HG03139 (cell line): ENCODE data around the gene ERCC5.
A peak's percentile ranks its signal among the peaks of the same experiment; 100 is the strongest.

ENCODE experiments used
- ATAC-seq: cut with Tn5 transposase; IDR thresholded peaks from one replicate; pipeline ENCODE4 v1.9.1; 2021; ENCODE audit not compliant: unreplicated experiment

The ERCC5 gene

DNA sequence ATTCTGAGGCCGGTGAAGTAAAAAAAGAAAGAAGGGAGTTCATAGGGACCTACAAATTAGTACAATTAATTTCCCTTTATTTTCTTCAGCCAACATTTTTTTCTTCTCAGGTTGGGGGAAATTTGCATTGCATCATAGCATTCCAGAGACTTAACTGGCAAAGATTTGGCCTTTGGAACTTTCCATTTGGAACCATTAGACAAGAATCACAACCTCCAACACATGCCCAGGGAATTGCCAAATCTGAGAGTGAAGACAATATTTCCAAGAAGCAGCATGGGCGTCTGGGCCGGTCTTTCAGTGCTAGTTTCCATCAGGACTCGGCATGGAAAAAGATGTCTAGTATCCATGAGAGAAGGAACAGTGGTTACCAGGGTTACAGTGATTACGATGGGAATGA lies 6.4 kb upstream of the ERCC5 start:
- ATAC-seq = no peak

DNA sequence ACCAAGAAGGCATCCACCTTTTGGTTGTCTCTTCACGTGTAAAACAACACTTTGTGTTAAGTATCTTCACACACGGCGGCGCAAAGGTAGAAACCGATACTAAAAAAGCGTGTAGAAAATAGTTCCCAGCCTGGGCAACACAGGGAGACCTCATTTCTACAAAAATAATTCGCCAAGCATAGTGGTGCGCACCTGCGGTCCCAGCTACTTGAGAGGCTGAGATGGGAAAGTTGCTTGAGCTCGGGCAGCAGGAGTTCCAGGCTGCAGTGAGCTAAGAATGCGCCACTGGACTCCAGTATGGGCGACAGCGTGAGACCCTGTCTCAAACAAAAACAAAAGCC lies 573 bp upstream of the ERCC5 start:
- ATAC-seq = peak; percentile 10

DNA sequence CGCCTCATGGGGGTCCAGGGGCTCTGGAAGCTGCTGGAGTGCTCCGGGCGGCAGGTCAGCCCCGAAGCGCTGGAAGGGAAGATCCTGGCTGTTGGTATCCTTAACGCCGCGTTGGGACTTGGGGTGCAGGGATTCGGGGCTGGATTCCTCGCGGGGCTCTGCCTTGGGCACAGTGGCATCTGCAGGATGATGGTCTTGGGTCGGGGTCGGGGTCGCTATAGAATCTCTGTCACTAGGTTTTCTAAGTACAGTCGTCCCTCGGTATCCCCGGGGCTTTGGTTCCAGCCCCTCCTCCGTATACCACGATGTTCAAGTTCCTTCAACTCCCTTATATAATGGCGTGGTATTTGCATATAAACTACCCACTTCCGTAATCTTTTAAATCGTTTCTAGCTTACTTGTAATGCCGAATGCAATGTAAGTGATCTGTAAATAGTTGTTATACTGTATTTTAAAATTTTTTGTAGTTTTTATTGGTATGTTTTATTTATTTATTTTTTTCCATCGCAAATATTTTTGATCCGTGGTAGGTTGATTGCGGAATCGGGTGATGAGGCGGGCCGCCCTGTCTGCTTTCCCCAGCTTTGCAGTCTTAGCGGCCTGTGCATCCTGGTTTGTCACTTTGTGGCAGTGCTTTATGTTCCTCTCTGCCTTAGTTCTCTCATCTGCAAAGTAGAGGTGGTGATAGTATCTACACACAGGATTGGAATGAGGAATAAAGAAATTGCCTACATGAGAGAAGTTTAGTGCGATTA lies 606 bp downstream of the ERCC5 start:
- peak; percentile 34 for ATAC-seq

DNA sequence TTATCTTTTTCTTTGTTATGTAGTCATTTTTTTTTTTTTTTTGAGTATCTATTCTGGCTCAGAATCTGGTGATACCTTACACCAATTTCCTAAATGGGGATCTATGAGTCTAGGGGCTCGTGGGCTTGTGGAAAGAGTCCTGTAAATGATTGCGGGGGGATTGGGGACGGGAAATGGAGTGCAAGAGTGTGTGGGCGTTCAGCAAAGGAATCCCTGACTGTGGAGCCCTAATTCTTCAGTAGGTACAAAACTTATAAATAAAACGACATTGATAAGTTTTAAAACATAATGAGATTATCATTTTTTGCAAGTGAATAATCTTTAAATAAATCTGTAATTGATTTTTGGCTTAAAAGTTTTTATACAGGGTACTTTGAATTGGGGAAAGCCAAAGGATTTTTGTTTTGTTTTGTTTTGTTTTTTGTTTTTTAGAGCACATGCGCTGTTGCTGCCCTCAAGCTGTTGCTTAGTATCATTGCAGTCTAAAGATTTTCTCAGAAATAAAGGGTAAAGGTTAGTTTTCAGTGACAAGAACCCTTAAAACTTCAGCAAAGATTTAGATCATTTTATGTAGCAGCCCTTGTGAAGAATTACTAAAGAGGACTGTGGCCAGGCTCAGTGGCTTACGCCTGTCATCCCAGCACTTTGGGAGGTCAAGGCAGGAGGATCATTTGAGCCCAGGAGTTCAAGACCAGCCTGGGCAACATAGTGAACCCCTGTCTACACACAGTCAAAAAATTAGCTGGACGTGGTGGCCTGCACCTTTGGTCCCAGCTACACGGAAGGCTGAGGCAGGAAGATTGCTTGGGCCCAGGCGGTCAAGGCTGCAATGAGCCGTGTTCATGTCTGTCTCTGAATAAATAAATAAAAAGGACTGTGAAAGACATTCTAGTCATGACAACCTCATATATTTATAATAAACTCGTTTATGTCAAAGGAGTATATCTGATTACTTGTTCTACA lies 1.7 kb downstream of the ERCC5 start:
- no peak for ATAC-seq

DNA sequence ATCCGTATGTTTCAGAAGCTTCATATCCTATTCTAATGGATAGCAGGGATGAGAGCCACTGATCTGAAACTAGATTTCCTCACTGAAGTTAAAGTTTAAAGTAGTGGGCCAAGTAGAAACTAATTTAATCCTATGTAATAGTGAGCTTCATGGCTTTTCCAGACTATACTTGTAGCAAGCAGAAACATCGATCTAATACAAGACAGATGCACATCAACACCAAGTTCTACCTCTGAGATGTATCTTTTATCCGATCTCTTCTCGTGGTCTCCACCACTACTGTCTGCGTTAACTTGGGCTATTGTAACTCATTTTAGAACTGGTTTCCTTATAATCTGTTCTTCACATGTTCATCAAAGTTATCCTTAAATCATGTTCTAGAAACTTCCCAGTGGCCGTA lies 3.1 kb downstream of the ERCC5 start:
- no peak for ATAC-seq

DNA sequence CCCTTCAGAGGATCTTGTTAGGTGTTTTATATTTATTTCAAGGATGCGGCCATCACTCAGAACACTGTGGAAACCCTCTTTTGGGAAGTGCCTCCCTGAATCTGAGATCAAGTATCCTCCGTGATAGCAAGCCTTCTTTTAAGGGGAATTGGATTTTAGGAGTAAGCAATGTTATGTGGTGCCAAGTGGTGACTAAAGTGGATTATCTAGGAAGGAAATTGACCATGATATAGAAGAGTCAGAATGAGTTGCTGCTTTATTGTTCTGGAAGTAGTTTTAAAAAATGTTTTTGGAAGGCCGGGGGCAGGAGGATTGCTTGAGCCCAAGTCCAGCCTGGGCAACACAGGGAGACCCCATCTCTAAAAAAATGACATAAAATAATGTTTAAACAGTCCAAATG lies 6.7 kb downstream of the ERCC5 start:
- ATAC-seq = no peak

DNA sequence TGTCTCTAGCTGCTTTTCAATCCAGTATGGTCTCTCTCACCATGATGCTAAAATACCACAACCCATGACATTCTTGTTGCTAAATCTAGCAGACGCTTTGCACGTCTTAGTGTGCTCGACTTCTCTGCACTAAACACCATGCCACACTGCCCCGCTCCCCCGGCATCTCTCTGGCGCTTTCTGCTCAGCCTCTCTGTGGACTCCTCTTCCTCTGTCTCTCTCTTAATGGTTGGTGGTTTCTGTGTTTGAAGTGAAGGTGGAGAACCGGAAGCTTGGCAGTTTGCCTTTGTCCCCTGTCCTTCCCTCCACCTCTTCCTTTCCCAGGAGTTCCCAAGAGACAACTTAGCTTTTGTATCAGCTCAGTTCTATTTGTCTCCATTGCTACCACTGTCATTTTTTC lies 8.8 kb downstream of the ERCC5 start:
- ATAC-seq = peak; percentile 84

DNA sequence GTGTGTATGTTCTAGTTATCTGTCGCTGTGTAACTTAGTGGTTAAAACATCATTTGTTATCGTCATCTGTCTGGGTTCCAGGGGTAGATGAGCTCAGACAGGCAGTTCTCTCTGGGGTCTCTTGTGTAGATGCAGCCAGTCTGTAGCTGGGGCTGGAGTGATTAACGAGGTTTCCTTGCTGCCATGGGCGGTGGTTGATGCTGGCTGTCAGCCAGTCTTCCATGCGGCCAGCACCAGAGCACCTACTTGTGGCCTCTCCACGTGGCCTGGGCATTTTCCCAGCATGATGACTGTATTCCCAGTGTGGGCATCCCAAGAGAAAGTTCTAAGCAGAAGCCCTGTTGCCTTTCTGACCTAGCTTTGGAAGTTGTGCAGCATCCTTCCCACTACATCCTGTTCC lies 10.7 kb downstream of the ERCC5 start:
- no peak for ATAC-seq

DNA sequence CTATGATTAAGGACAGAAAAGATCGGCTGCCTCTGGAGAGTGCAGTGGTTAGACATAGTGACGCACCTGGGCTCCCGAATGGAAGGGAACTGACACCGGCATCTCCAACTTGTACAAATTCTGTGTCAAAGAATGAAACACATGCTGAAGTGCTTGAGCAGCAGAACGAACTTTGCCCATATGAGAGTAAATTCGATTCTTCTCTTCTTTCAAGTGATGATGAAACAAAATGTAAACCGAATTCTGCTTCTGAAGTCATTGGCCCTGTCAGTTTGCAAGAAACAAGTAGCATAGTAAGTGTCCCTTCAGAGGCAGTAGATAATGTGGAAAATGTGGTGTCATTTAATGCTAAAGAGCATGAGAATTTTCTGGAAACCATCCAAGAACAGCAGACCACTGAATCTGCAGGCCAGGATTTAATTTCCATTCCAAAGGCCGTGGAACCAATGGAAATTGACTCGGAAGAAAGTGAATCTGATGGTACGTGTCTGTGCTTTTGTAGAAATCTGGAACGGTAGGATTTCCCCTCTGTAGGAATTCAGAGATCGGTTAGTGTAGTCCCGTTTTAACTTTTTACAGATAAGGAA lies 16.9 kb downstream of the ERCC5 start:
- no peak for ATAC-seq

DNA sequence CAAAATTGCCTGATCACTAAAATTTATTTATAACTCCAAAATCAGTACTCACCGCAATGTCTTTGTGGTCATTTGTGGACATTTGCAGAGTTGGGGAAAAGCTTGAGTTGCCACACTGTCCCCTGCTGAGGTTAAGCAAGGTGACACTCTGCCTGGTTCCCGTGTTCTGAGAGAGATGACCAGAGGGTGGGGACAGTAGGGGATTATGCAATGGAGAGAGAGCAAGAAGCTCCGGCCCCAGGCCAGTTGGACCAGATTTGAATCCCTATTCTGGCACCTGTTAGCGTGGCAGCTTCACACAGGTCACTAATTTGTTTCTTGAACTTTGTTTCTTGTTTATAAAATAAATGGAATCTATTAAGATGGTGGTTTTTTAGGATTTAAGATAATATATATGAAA lies 17.8 kb downstream of the ERCC5 start:
- no peak for ATAC-seq

DNA sequence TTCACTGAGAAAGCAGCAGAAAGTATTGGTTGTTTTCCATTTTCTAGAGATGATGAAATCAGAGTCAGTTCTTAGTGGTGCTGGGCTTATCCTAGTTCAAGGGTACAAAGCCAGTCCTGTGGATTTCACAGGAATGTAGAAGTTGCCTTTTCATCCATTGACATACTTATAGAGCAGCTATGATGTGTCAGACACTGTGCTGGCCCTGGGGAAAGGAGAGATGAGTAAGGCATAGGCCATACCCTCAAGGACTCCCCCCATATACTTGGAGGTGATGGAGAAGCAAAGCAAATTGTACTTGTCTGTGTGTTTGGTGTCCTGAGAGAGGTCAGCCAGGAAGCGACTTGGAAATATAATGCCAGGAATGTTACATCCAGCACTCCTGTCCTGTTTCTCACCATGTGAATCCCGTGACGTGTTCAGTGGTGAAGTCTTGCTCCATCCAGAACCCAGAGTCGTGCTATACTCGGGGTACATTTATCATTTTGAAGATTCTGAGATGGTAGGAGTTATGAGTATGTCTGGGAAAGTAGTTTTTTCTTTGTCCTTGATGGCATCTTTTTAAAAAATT lies 22.6 kb downstream of the ERCC5 start:
- no peak for ATAC-seq

DNA sequence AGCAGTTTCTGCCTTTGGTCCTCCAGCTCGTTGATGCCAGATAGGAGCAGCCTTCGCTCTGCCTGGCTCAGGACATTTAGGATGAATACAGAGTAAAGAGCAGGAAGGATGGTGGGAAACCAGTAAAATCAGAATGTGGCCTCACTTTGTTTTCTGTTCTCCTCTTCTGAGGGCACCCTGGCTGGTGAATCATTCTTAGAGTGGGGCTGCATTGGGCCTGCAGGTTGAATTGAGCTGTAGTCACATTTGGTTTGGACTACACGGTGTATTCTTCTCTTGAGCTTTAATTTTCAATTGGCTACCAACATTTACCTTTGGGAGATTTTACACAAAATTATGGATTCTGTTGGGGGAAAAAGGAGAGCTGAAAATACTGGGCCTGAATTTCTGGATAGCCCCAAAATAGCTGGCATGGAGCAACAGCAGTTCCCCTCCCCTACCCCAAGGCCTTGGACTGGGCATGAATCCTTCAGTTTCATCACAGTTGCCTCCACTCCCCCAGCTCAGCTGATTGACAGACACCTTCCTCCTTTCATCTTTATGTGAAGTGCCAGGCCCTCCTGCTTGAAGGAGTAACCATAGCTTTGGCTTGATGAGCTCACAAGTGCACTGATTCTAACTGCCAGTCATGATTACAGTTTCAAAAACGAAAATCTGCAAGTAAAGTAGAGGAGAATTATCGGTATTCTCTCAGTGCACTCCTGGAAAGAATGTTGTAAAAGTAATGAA lies 24.3 kb downstream of the ERCC5 start:
- ATAC-seq = peak; percentile 9

DNA sequence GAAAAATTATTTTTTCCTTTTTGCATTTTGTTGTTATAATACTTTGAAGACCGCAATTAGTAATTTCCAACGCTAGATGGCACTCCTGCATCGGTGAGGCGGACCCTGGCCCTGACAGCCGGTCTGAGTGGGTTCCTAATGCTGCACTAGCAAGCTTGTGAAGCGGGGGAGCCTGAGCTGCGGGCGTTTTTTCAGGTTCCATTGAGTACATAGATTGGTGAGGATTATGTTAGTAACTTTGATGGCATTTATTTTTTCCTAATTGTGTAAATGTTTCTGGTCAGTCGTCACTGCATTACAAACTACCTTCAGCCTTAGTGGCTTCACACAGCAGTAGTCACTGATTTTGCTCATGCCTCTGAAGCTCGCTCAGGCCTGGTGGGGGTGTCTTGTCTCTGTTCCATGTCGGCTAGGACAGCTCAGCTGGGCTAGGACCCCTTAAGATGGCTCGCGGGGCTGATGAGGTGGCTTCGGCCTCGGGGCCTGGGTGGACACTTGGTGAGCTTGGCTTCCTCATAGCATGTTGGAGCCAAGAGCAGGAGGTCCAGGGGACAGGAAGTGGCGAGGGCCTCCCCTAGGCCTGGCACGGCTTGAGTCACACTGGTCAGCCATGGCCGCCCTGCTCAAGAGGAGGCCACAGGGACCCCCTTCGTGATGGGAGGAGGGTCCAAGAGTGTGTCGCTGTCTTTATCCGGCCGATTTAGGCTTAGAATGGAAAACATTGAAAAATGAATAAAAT lies 25.0 kb downstream of the ERCC5 start:
- ATAC-seq = peak; percentile 63

DNA sequence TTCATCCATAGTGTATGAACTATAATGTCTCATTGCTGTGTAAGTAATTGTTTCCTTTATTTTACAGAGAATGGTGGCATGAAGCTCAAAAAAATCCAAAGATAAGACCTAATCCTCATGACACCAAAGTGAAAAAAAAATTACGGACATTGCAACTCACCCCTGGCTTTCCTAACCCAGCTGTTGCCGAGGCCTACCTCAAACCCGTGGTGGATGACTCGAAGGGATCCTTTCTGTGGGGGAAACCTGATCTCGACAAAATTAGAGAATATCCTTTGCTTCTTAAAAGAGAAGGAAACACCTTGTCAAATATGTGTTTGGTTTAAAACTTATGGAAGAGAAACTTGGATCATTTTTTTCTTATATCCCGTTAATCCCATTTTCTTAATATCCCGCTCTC lies 26.3 kb downstream of the ERCC5 start:
- ATAC-seq = no peak

DNA sequence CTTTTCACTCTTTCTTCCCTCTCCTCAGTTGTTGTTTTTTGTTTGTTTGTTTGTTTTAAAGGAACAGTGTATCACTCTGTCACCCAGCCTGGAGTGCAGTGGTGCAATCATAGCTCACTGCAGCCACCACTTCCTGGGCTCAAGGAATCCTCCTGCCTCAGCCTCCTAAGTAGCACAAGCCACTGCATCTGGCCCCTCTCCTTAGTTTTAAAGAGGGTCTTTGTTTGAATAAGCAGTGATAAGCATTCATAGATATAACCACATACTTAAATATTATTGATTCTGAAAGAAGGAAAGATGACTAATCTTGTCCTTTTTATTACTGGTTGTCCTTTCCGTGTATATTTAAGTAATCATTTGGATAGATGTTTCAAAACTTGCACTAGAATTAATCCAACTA lies 26.7 kb downstream of the ERCC5 start:
- no peak for ATAC-seq

DNA sequence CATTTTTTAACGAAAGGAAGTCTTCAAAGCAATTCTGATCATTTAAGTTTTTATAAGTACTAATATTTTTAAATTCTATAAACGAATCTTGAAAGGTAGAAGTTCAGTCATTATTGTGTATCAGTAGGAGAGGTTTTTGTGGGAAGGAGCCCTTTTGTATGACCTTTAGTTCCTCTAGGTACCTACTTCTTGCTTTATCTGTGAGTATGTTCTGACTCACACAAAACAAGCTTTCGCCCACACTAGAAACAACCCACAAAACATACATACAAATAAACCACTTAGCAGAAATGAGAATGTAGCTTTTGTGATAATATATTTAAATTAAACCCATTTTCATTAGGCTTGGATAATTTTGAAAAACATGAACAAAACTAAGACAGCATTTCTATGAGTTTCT lies 27.8 kb downstream of the ERCC5 start:
- ATAC-seq = no peak

DNA sequence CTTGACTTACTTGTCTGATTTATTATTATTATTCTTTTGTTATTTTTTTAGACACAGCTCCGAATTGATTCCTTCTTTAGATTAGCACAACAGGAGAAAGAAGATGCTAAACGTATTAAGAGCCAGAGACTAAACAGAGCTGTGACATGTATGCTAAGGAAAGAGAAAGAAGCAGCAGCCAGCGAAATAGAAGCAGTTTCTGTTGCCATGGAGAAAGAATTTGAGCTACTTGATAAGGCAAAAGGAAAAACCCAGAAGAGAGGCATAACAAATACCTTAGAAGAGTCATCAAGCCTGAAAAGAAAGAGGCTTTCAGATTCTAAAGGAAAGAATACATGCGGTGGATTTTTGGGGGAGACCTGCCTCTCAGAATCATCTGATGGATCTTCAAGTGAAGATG lies 29.4 kb downstream of the ERCC5 start:
- no peak for ATAC-seq

DNA sequence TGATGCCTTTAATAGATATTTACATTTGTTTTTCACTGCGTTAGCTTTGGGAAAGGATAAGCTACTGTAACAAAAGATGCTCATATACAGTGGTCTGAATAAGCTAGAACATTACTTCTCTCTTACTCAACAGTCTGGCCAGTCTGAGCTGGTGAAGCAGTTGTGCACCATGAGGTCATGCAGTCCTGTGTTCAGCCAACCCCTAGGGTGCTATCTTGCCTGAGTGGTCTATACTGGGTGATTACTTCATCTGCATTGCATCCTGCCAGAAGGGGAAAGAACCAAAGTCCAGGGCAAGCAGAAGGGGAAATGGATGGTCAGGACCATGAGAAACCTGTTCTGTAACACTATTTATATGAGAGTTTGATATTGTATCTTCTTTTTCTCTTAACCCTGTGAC lies 31.5 kb downstream of the ERCC5 start:
- no peak for ATAC-seq

DNA sequence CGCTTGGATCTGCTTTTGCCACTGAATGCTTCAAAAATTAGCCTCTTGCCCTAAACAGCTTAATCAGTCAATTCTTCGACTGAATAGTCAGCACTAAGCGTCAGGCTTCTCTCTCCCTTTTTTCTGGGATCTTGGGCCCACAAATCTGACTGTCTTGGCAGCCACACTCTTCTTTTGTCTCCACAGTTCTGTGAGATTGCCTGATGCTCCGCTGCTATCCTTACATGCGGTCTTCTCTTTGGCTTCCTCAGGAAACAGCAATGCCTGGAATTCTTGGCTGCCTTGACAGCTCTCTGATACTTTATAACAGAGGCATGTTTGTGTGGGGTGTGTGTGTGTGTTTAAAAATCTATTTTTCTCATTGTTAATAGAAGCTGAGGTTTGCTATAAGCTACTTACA lies 32.6 kb downstream of the ERCC5 start:
- ATAC-seq = no peak

DNA sequence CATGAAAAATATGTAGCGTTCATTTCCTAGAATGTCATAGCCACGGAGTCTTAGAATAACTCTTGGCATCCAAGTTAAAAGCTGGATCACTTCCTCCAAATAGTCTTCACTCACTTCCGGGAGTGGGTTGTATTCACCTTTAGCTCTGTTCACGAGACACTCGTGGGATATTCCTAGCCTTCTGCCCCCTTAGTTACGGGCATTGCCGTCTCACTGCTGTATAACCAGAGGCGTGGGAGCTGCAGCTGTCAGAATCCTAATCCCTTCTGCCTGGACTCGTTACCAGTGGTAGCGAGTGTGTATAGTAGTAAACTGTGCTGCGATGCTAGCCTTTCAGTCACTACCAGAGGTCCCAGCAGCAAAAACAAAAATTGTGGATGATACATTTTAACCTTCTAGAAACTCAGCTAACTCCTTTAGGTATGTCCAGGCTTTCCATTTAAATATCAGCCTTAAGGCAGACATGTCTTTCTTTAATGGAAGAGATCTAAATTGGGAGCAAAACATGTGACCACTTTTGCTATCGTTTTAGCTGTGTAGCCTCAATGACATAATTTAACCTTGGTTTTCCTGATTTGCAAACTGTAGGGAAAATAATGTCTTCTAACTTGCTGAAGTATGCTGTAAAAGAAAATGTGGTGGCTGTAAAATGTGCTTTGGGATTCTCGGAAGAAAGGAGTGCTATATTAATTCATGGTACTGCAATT lies 34.1 kb downstream of the ERCC5 start:
- ATAC-seq = no peak
